Limb (tissue), 2 donors: ENCODE data around the gene BGN.

Source experiments
- DNase-seq, 2 donors: peaks; one replicate each; pipeline ENCODE4 v3.0.0-alpha.2; 2016; ENCODE audit errors: extremely low spot score in 2 of 2

Gene BGN

DNA sequence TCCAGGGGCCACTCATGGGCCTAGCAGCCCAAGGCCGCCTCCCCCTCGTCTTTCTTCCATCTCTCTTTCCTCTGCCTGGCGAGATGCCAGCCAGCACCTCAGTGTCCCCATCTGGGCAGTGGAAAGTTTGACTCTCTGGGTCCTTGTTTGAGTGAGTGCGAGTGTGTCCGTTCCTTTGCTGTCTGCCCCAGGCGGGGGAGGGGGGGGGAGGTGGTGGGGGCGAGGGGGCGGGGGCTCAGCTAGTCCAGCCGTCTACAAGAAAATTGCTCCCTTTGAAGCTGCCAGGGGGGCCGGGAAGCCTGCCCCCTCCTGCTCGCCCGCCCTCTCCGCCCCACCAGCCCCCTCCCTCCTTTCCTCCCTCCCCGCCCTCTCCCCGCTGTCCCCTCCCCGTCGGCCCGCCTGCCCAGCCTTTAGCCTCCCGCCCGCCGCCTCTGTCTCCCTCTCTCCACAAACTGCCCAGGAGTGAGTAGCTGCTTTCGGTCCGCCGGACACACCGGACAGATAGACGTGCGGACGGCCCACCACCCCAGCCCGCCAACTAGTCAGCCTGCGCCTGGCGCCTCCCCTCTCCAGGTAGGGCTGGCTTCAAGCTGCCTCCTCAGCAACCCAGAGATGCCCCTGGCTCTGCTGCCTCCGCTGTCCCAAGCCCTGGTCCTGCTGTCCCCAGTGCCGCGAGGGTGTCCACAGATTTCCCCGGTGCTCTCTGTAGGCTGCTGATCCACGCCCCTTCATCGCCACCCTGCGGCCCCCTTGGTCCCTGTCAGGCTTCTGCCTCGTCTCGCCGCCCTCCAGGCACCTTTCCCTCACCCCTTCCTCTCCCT is at the start of gene BGN:
BGN (plus strand) TSS at position 440 of the 821 bp plus-strand sequence. CDS start 9,652 bp downstream, outside the sequence.
- peak; percentile 30 to 69 for DNase-seq

DNA sequence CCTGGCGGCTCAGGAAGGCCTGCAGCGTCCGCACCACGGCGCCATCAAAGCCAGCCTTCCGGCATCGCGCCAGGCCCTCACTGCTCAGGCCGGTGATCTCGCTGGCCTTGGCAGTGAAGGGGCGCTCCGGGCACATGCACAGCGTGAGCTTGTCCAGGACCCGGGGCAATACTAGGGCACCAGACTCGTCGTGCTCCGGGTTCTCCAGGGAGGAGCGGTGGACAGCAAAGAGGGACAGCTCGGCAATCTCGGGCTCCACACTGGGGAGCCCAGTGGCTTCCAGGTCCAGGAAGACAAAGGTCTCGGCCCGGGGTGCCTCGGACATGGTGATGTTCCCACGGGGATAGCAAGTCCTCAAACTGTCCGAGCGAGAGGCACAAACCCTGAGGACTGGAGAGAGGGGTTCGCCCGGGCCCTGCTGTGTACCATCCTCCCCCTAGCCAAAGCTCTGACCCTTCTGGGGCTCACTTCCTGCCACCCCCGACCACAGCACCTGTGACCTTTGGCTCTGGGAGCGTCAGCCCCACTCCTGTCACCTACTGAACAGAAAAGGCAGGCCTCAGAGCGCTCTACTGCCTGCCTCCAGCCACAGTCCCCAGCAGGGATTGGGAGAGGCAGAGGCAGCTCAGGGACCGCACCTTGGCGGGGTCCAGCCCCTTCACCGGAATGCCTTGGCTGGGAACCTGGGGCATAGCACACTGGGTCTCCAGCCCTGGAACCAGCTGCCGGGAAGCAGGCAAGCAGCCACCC is 49.5 kb upstream of the BGN start:
- DNase-seq = no peak

DNA sequence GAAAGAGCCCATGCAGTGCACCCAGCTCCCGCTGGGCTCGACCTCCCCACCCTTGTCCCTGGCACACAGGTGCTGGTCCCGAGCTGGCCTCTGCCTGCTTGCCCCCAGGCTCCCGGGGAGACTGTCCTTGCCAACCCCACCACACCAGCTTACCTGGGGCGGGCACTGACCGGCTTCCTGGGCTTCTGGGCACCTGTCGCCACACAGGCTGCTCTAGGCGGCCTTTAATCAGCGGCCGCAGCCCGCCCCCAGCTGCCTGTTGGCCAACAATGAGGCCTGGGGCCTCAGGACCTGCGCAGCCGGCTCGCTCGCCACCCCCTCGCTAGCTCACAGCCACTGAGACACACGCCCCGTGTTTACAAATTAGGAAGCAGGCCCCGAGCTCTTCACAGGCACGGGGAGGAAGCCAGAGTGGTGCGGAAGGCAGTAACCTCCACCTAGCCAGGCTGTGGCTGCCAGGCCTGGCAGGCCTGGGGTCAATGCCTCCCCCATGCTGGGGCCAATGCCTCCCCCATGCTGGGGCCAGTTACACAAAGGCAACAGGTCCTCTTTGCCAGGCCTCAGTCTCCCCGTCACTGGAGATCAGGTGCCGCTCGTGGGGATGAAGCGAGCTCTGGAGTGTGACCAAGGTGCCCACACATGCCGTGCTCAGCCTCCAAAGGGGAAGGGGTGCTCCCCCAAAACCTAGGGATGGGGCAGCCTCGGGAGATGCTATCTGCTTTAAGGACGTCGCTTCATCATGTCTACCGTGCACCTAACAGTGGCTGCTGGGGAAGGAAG is 48.7 kb upstream of the BGN start, which contains the start of gene TREX2:
TREX2 (minus strand) TSS at position 201 of the 780 bp plus-strand sequence. CDS start 626 bp downstream, outside the sequence.
- no peak for DNase-seq

GRCh38 chrX:153446636-153446936 is 48.2 kb upstream of the BGN start:
- DNase-seq = no peak

DNA sequence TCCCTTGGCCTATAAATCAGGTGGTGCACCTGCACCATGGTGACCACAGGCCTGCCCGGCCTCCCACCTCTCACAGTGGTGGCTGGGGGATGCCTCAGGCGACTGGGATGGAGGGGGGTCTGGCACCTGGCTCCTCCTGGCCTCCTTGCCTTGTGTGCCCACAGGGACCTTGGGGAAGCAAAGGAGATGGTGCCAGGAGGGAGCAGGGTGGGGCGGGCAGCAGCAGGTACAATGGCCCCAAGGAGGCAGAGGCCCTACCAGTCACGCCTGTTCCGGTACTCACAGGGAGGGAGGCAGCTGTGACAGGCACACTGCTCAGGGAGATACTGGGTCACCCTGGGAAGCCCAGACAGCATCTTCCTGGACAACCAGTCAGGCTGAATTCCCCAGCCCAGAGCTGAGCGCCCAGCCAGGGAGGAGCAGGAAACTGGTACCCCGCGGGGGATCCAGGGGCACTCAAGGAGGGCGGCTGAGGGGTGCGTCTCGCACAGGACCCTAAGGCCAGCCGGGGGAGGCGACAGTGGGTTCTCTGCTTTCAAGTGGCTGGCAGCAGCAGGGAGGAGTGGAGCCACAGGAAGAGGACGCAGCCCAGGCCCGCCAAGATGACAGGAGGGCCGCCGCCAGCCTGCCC is 47.7 kb upstream of the BGN start:
- DNase-seq = no peak

DNA sequence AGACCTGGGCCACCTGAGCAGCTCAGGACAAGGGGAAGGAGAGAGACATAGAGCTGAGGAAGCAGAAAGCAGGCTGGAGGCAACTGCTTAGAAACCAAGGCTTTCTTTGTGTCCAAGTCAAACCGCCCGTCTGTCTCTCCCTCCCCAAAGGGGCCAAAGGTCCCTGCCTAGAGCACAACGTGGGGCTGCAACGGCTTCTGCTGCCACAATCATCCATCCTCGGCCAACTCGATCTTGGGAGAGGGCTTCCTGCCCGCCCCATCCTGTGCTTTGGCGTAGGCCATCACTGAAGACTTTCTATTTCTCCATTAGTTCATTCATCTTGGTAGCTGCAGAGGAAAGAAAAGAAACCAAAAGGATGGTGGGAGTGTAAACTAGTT is 47.2 kb upstream of the BGN start:
- DNase-seq = no peak

DNA sequence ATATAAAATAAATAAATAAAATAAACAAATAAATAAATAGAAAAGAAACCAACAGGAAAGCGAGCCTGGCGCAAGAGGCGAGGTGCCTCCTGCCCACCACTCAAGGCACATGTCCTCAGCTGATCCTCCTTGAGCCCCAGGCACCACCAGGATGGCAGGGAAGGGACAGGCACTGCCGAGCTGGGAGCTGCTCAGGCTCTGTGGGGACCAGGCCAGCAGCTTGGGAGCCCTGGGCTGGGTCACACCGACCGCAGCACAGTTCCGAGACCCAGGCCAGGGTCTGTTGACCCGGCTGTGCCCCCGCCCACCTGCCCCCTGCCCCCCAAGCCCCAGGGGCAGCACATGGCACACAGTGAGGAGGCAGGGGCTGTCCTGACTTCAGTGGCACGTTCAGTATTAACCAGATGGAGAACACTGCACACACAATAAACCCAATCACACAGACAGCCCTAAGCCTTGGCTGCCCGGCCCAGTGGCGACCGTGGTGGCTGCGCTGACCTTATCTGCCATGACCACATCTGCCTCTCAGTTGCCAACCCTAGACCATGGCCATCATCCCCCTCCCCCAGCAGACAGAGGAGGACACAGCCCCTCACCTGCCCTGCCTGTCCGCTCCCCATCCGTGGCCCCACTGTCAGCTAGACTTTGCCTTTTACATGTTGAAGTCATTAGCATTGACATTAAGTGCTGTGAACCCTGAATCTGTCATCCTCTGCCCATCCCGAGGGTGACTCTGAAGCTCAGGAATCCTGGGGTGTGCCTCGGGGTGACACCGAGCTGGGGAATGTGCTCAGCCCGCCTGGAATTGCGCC is 46.0 kb upstream of the BGN start:
- no peak for DNase-seq

DNA sequence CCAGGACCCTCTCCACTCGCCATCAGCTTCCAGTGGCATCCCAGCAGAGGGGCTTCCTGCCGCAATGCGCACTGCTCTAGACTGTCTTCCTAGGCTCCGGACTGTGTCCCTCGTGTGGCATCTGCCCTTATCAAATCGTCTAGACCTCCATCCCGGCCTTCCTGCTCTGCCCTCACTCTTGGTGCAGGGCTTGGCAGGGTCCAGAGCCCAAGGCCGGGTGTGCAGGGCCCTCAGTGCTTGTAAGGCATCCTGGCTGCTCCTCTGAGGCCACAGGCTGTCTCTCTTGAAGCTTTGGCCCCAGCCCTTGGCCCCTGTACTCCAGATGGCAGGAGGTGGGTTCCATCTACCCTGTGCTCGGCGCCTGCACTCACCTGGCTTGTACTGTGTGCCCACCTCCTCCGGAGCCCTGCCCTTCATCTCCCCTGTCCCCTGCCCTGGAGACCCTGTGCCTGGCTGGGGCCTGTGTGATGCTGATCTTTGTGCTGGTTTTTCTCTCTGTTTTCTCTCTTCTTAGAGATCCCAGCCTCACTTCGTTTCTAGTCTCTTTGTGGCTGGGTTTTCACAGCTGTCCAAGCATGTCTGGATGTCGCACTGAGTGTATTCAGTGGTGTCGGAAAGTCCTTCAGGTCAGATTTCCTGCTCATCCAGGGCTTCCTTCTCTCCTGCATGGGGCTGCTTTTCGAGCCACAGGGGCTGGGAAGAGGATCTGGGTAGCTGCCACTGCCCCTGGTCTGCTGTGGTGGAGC is 45.2 kb upstream of the BGN start:
- no peak for DNase-seq

GRCh38 chrX:153450114-153450948 is 44.4 kb upstream of the BGN start:
- no peak for DNase-seq

- DNase-seq = no peak
These were observed 43.9 kb upstream of the BGN start for GRCh38 chrX:153450949-153451277.

DNA sequence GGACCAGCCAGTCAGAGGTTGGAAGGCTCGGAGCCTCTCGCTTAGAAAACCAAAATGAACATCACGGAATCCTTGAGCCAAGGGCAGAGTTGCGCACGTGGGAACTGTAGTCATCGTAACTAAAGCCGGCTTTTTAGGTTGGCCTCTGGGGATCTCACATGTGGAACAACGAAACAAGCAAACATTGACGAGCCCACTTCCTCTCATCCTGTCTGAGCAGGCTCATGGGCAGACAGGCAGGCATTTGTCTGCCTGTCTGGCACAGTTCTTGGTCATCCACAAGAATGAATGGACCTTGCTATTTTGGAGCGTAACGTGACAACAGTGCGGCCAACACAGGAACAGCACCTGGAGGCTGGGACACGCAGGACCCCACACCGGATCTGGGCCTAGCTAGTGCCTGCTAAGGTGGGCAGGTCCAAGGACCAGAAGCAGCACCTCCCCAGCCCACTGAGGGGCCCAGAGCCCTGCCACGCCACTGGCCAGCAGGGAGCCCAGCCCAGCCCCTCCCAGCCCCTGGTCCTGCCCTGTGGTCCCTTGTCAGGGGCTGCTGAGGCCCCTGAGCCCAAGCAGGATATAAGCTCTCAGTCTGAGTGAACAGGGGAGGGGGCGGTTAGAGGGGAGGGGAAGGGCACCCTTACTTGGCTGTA is 39.8 kb upstream of the BGN start:
- DNase-seq = no peak

- DNase-seq = no peak
These were observed 39.2 kb upstream of the BGN start for GRCh38 chrX:153455571-153455970.

GRCh38 chrX:153456161-153456560 is 38.6 kb upstream of the BGN start:
- no peak for DNase-seq

GRCh38 chrX:153456704-153457103 is 38.1 kb upstream of the BGN start:
- no peak for DNase-seq

DNA sequence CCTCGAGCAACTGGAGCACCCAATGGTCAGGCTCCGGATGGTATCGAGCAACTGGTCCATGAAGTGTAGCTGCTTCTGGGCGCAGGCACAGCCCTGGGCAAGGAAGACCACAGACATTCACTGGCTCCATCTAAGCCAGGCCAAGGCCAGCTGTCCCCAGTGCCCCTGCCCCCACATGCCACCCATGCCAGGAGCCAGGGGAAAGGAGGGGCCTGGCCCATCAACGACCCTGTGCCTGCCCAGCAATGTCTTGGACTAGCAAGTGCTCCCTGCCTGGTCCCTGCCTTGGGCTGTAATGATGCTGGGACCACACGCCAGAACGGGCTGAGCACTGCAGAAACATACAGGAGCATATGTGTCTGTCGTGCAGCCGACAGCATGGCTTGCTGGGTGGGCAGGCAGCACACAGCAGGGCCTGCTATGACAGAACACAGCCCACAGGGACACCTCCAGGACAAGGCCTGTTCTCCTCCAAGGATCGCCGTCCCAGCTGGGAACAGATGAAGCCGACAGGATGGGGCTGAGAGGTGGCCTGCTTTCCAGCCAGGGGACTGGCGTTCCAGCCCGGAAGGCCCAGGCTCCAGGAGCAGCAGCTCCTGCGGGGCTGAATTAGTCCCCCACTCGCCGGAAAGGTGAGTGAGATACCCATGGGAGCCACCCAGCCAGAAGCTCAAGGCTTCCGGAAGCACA is 37.5 kb upstream of the BGN start:
- no peak for DNase-seq

DNA sequence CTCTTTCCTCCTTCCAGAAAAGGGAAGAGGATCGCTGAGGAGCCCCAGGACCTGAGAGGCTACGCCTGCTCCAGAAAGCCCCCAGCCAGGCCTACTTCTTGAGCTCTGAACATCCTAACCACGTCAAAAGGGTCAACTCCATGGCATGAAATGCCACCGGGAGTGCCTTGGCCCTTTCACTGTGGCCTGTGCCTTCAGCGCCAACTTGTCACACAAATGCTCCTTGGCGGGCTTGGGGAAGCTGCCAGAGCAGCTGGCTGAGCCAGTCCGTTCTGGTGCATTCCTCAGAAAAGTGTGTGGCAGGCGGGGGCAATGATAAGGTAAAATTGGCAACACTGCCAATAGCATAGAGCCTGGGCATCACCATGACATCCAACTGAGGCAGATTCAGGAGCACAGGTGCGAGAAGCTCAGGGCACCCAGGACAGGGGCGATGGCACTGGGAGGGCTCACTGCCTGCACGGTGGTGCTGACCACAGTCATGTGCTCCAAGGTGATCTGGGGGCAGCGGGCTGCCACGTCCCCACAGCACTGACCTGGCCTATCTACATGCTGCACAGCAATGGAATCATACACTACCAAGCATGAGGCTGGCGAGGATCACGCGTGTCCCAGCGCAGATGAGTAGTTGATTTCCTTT is 36.8 kb upstream of the BGN start:
- no peak for DNase-seq

GRCh38 chrX:153458476-153458875 is 36.3 kb upstream of the BGN start:
- DNase-seq = no peak

- DNase-seq = no peak
These were observed 34.8 kb upstream of the BGN start for GRCh38 chrX:153459986-153460385.
